Measurements from ENCODE around the gene ANK3. TPM values are rescaled to one million over a fixed set of nuclear protein-coding genes. Genes with fewer than 3 reads are reported as not detected.

Gene ANK3
- total and polyA plus RNA-seq, 2 experiments from 2014 or later, result 46.5 to 85.2 TPM

- TF ChIP-seq REST (IDR thresholded peaks at IDR 0.05; ENCODE audit: unreplicated experiment) (no peak), ETS1 (IDR thresholded peaks at IDR 0.05) (no peak)
Observed at GRCh38 chr10:60323162-60323561, 66.5 kb downstream of the ANK3 start (continued).

- no peak for ATAC-seq
- H3F3A ChIP-seq (replicated peaks; ENCODE audit: low read depth), result no peaks in the 10 kb centered on the region
- no peak overlapping the region for H3K27ac ChIP-seq (ENCODE audit: low read depth)
- H3K4me1 Mint-ChIP-seq, result no peaks in the 10 kb centered on the region
- H3K9me2 ChIP-seq (ENCODE audit: insufficient read depth), result no peaks in the 10 kb centered on the region
- H3K9me3 Mint-ChIP-seq, result no peaks in the 10 kb centered on the region
- no peaks in the 10 kb centered on the region for H4K20me1 ChIP-seq (replicated peaks; ENCODE audit: insufficient read depth)
- H3K4me3 ChIP-seq, result no peak overlapping the region
- H3K79me2 ChIP-seq (replicated peaks; ENCODE audit: insufficient read depth), result no peaks in the 10 kb centered on the region
- peaks cover 4% of the 10 kb centered on the region; the same call in 1 of the 2 replicates for H3K4me1 ChIP-seq (ENCODE audit: insufficient read depth)
- no peaks in the 10 kb centered on the region for H3K36me3 ChIP-seq (ENCODE audit: insufficient read depth)
- no peak overlapping the region for H3K4me2 ChIP-seq
- H3K27me3 ChIP-seq (ENCODE audit: insufficient read depth), result no peaks in the 10 kb centered on the region
- H3K27ac Mint-ChIP-seq, result no peak overlapping the region
- no peak overlapping the region for H2AFZ ChIP-seq
- no peak for DNase-seq (ENCODE audit: low spot score)
- H3K27me3 Mint-ChIP-seq (ENCODE audit: insufficient read depth, low read depth, poor library complexity), result peaks cover 2% of the 10 kb centered on the region
- no peaks in the 10 kb centered on the region for H3K36me3 Mint-ChIP-seq (ENCODE audit: low read depth)
- no peak overlapping the region for H3K4me3 Mint-ChIP-seq
- TF ChIP-seq CREB1 (CRISPR knock-in tag; IDR thresholded peaks at IDR 0.05; ENCODE audit: low read depth) (no peak), ZNF462 (CRISPR knock-in tag; IDR thresholded peaks at IDR 0.05) (no peak), EZH2phosphoT487 (IDR thresholded peaks at IDR 0.05; ENCODE audit: unreplicated experiment) (no peak), ETS1 (IDR thresholded peaks at IDR 0.05) (no peak), EZH2 (IDR thresholded peaks at IDR 0.05; ENCODE audit: low read depth, unreplicated experiment) (no peak), POLR2AphosphoS5 (IDR thresholded peaks at IDR 0.05; ENCODE audit: low read depth) (no peak), REST (IDR thresholded peaks at IDR 0.05; ENCODE audit: unreplicated experiment) (no peak), STAT1 (IDR thresholded peaks at IDR 0.05; ENCODE audit: unreplicated experiment) (no peak), ZNF331 (CRISPR knock-in tag; IDR thresholded peaks at IDR 0.05; ENCODE audit: low read depth) (no peak)
Observed at GRCh38 chr10:60320666-60321065, 69.0 kb downstream of the ANK3 start.

All from GM23338 (cell line).